BE2C (cell line): Measurements from ENCODE around the gene GLIS1.

Experiments
- DNase-seq: peaks from one replicate; pipeline ENCODE4 v3.0.0-alpha.2; 2020
- H3K27me3 ChIP-seq: fragments of 250-450 bp; sonication (Bioruptor Pico); 2 replicates; pipeline ENCODE4 v1.5.1; 2020; ENCODE audit warnings: mild to moderate bottlenecking
- H3K36me3 ChIP-seq: fragments of 250-450 bp; sonication (Bioruptor Pico); 2 replicates; pipeline ENCODE4 v1.5.1; 2020; ENCODE audit warnings: mild to moderate bottlenecking
- H3K4me1 ChIP-seq: fragments of 250-450 bp; sonication (Bioruptor Pico); 2 replicates; pipeline ENCODE4 v1.5.1; 2020
- H3K4me3 ChIP-seq: 2 replicates; pipeline ENCODE4 v1.5.1; 2011; ENCODE audit warnings: low read depth, low read length
- H3K9me3 ChIP-seq: fragments of 250-450 bp; sonication (Bioruptor Pico); 2 replicates; pipeline ENCODE4 v1.5.1; 2020
- TF ChIP-seq, protein P1 (sequence below): IDR thresholded peaks from 2 replicates; pipeline ENCODE4 v1.5.1; 2012; ENCODE audit warnings: mild to moderate bottlenecking, low read depth, low read length

Gene GLIS1

DNA sequence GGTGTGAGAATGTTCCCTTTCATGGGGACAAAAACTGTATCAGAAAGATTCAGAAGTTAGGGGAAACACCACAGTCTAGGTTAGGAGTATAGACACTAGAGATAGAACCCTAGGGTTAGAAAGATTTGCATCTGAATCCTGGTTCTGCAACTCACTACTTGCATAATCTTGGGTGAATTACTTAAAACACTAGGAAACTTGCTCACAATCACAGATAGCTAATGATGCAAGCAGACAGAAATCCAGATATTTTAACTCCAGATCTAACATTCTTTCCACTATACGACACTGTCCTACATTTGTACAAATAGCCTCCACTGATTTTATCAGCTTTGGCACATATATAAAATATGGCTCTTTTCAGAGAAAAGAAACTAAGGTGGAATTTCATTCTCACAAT lies 30.8 kb upstream of the GLIS1 start:
- no peaks in the 10 kb centered on the region for H3K9me3 ChIP-seq
- TF ChIP-seq, protein P1, sequence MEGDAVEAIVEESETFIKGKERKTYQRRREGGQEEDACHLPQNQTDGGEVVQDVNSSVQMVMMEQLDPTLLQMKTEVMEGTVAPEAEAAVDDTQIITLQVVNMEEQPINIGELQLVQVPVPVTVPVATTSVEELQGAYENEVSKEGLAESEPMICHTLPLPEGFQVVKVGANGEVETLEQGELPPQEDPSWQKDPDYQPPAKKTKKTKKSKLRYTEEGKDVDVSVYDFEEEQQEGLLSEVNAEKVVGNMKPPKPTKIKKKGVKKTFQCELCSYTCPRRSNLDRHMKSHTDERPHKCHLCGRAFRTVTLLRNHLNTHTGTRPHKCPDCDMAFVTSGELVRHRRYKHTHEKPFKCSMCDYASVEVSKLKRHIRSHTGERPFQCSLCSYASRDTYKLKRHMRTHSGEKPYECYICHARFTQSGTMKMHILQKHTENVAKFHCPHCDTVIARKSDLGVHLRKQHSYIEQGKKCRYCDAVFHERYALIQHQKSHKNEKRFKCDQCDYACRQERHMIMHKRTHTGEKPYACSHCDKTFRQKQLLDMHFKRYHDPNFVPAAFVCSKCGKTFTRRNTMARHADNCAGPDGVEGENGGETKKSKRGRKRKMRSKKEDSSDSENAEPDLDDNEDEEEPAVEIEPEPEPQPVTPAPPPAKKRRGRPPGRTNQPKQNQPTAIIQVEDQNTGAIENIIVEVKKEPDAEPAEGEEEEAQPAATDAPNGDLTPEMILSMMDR, result no peak
- H3K4me1 ChIP-seq, result no peaks in the 10 kb centered on the region
- H3K27me3 ChIP-seq, result no peaks in the 10 kb centered on the region
- H3K36me3 ChIP-seq, result no peaks in the 10 kb centered on the region
- DNase-seq, result no peak
- no peak overlapping the region for H3K4me3 ChIP-seq

DNA sequence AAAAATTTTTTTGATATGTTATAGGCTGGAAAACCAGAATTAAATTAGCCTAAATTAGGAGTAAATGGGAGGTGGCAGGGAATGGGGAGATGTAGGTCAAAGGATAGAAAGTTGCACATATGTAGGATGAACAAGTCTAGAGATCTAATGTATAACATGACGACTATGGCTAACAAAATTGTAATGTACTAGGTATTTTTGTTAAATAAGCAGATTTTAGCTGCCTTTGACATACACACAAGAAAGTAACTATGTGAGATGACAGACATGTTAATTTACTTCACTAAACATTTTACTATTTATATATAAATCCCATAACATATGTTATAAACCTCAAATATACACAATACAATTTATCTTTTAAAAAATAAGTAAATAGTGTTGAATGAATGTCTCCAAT lies 30.2 kb upstream of the GLIS1 start:
- no peak for DNase-seq
- Histone ChIP-seq H3K27me3 (no peaks in the 10 kb centered on the region), H3K4me1 (no peaks in the 10 kb centered on the region), H3K36me3 (no peaks in the 10 kb centered on the region), H3K4me3 (no peak overlapping the region), H3K9me3 (no peaks in the 10 kb centered on the region)
- TF ChIP-seq, protein P1, result no peak

DNA sequence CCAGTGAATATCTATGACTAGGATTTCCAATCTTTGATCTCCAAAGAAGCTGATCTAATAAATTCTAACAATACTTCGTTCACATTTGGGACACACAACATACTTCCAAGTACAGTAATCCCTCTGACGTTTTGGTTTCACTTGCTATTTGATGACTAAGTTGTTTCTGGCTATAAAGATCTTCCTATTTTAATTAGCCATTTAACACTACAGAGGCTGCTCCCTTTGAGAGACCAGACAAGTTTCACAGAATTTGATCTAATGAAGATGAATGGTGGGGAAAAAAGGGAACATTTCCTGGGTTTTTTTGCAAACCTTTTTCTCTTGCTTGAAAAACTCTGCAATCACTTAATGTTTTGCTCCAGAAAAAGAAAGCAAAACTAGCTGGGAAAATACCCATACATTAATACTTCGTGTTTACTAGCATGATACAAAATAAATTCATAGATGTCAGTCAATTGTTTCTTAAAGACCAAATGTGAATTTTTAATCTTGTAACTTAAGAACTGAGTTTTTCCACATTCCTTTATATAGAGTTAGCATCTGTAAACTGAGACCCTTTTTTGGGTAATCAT lies 28.0 kb upstream of the GLIS1 start:
- Histone ChIP-seq H3K4me3 (no peak overlapping the region), H3K36me3 (no peaks in the 10 kb centered on the region), H3K9me3 (no peaks in the 10 kb centered on the region), H3K4me1 (no peaks in the 10 kb centered on the region), H3K27me3 (no peaks in the 10 kb centered on the region)
- no peak for DNase-seq
- TF ChIP-seq, protein P1, result no peak

DNA sequence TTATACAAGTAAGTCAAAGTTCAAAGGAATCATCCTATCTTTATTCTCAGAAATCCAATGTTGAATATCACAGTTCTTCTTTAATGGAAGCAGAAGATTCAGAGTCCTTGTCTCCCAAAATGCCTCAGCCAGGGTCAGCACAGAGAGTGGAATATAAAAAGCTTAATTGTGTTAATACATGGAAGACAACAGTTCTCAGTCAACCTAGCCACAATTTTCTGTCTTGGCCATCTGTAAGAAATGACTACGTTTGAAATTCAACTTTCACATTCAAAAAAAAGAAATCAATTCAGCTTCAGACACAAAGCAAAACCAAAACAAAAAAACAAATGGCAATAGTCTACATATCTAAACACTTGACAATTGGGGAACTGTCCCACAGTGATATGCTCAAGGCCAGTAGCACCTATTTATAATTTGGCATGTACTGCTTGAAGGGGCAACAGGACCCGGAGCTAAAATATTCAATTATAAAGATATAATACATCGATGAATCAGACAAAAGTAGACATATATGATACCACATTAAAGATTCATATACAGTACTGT lies 27.3 kb upstream of the GLIS1 start:
- Histone ChIP-seq H3K27me3 (no peaks in the 10 kb centered on the region), H3K4me1 (no peaks in the 10 kb centered on the region), H3K36me3 (no peaks in the 10 kb centered on the region), H3K9me3 (no peaks in the 10 kb centered on the region), H3K4me3 (no peak overlapping the region)
- no peak for DNase-seq
- TF ChIP-seq, protein P1, result no peak

DNA sequence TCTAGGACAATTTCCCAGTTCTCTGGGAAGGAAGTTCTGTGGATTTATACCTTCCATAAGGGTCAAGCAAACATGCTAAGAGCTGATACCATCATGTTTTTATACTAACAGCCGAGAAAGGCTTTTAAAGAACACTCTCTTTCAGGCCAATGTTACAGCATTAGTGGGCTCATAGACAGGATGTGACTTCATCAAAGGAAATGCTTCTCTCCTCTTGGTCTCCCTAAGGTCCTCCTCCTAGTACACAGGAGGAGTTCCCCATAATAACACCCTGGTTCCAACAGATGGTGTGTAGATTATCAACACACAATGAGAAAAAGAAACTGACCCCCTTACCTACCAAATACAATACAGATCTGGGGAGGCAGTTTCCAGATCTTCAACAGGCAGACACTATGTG lies 26.7 kb upstream of the GLIS1 start:
- no peak for DNase-seq
- H3K4me1 ChIP-seq, result no peaks in the 10 kb centered on the region
- no peak overlapping the region for H3K4me3 ChIP-seq
- no peaks in the 10 kb centered on the region for H3K9me3 ChIP-seq
- TF ChIP-seq, protein P1, result no peak
- H3K36me3 ChIP-seq, result no peaks in the 10 kb centered on the region
- no peaks in the 10 kb centered on the region for H3K27me3 ChIP-seq

DNA sequence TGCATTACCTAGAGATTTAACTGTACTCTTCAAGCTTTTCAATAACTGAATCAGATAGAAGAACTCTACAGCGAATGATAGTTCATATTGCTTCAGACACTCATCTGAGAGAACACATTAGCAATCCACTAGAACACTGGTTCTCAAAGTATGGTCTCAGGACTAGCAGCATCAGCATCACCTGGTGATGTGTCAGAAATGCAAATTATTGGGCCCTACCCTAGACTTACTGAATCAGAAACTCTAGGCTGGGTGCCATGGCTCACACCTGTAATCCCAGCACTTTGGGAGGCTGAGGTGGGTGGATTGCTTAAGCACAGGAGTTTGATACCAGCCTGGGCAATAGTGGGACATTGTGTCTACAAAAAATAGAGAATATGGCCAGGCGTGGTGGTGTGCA lies 24.9 kb upstream of the GLIS1 start:
- H3K9me3 ChIP-seq, result no peaks in the 10 kb centered on the region
- TF ChIP-seq, protein P1, result no peak
- no peaks in the 10 kb centered on the region for H3K27me3 ChIP-seq
- H3K4me3 ChIP-seq, result no peak overlapping the region
- DNase-seq, result no peak
- no peaks in the 10 kb centered on the region for H3K36me3 ChIP-seq
- peaks cover 3% of the 10 kb centered on the region; the same call in 1 of the 2 replicates for H3K4me1 ChIP-seq
